HepG2 (cell line): ENCODE measurements around the gene SLC17A8. TPM values are rescaled to one million over a fixed set of nuclear protein-coding genes. Genes with fewer than 3 reads are reported as not detected.

Experiments used
- FOSL1 ChIP-seq: sonication (generic); formaldehyde crosslinking; IDR thresholded peaks from 2 replicates; pipeline ENCODE4 v1.9.0; 2021; ENCODE audit warnings: missing genetic modification reagents, borderline replicate concordance
- GFI1 ChIP-seq: sonication (generic); formaldehyde crosslinking; IDR thresholded peaks from 2 replicates; pipeline ENCODE4 v1.5.0; 2020; ENCODE audit warnings: missing genetic modification reagents, mild to moderate bottlenecking, borderline replicate concordance
- HDAC2 ChIP-seq: sonication (generic); formaldehyde crosslinking; IDR thresholded peaks from 2 replicates; pipeline ENCODE4 v1.4.0; 2020; ENCODE audit warnings: missing genetic modification reagents
- SRF ChIP-seq: IDR thresholded peaks from 2 replicates; pipeline ENCODE4 v1.6.1; 2011; ENCODE audit warnings: mild to moderate bottlenecking, low read depth, low read length, moderate library complexity
- SRSF4 ChIP-seq: fragments of 200-400 bp; formaldehyde crosslinking; IDR thresholded peaks from one replicate; pipeline ENCODE4 v1.6.1; 2018; ENCODE audit warnings: mild to moderate bottlenecking, low read depth, low read length, moderate library complexity; ENCODE audit not compliant: poor library complexity, severe bottlenecking
- XRCC5 ChIP-seq: fragments of 200-400 bp; formaldehyde crosslinking; optimal IDR thresholded peaks from 2 replicates; pipeline ENCODE3; 2017; ENCODE audit warnings: mild to moderate bottlenecking, low read length
- ZMYM3 ChIP-seq: sonication (generic); formaldehyde crosslinking; IDR thresholded peaks from 2 replicates; pipeline ENCODE4 v1.5.1; 2020; ENCODE audit warnings: mild to moderate bottlenecking, missing genetic modification reagents
- ZNF121 ChIP-seq: sonication (generic); formaldehyde crosslinking; IDR thresholded peaks from 2 replicates; pipeline ENCODE4 v1.5.0; 2020; ENCODE audit warnings: mild to moderate bottlenecking, missing genetic modification reagents
- ZNF451 ChIP-seq: sonication (generic); formaldehyde crosslinking; IDR thresholded peaks from 2 replicates; pipeline ENCODE4 v1.5.0; 2020; ENCODE audit warnings: mild to moderate bottlenecking, missing genetic modification reagents
- ZNF781 ChIP-seq: sonication (generic); formaldehyde crosslinking; IDR thresholded peaks from 2 replicates; pipeline ENCODE4 v1.5.1; 2020; ENCODE audit warnings: borderline replicate concordance, mild to moderate bottlenecking, missing genetic modification reagents; ENCODE audit errors: not compliant biosample characterization
- polyA plus RNA-seq, 8 experiments: library from polyadenylated mRNA; depleted of rRNA in 3 of 8; stranded (reverse) in 7 of 8; unstranded in 1 of 8; fragments of >200 nt; fragmentation: Illumina TruSeq in 4 of 8; extraction: Trizol in 4 of 8; gene quantifications; 2 replicates each; pipeline versions ENCODE4 v1.2.1 to v1.2.3, GENCODE V29; 2011 to 2016; ENCODE audit warnings: low read depth in 4 of 8, missing spikeins in 1 of 8, mixed read lengths in 1 of 8; ENCODE audit not compliant: insufficient read depth in 1 of 8
- total RNA-seq, 5 experiments: library from RNA; depleted of rRNA; stranded (reverse); fragments of >200 nt; fragmentation: Illumina TruSeq; extraction: Trizol; gene quantifications; 2 replicates each; pipeline ENCODE4 v1.2.3, GENCODE V29; 2016; ENCODE audit warnings: low read depth in 1 of 5
- TF ChIP-seq, protein P1 (sequence below): sonication (generic); formaldehyde crosslinking; conservative IDR thresholded peaks from 2 replicates; pipeline ENCODE4 v1.4.0; 2020; ENCODE audit warnings: mild to moderate bottlenecking, missing genetic modification reagents, moderate library complexity
- TF ChIP-seq, protein P2 (sequence below), 2 experiments: sonication (generic) in 1 of 2; formaldehyde crosslinking in 1 of 2; IDR thresholded peaks; 2 replicates each; pipeline versions ENCODE4 v1.4.0 to v1.6.1; 2018 to 2020; ENCODE audit warnings: missing genetic modification reagents in 2 of 2, borderline replicate concordance in 1 of 2, low read depth in 1 of 2, mild to moderate bottlenecking in 1 of 2, missing biosample characterization in 1 of 2
- TF ChIP-seq, protein P3 (sequence below): sonication (generic); formaldehyde crosslinking; IDR thresholded peaks from 2 replicates; pipeline ENCODE4 v1.4.0; 2020; ENCODE audit warnings: missing genetic modification reagents

SLC17A8 gene
- total and polyA plus RNA-seq, 2 of the 13 experiments (the other 11 are each of a cell fraction or from before 2014, with no cell fraction given): 0.07 to 0.15 TPM

DNA sequence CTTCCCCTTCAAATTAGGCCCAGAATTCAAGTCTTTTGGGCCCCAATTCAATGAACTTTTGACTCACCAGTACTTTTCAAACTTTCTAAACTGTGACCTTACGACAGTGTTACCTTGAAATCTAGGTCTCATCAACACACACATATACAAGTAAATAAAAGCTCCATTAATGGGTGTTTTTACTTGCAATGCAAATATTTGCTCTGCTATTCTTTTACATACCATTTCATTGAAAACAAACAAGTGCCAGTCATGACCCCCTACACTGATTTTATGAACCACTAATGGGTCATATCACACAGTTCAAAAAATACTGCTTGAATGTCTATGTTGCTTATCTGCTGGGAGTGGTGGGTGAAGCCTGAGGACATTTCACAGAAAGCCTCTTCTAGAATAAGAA lies 107.7 kb downstream of the SLC17A8 start (continued):
- TF ChIP-seq ZNF121 (no peak), ZNF781 (CRISPR knock-in tag) (no peak), GFI1 (peak; percentile 98), FOSL1 (CRISPR knock-in tag) (no peak), HDAC2 (peak; percentile 71), XRCC5 (no peak), ZNF451 (no peak), SRF (no peak), SRSF4 (no peak), ZMYM3 (CRISPR knock-in tag) (no peak)
- TF ChIP-seq, protein P1, sequence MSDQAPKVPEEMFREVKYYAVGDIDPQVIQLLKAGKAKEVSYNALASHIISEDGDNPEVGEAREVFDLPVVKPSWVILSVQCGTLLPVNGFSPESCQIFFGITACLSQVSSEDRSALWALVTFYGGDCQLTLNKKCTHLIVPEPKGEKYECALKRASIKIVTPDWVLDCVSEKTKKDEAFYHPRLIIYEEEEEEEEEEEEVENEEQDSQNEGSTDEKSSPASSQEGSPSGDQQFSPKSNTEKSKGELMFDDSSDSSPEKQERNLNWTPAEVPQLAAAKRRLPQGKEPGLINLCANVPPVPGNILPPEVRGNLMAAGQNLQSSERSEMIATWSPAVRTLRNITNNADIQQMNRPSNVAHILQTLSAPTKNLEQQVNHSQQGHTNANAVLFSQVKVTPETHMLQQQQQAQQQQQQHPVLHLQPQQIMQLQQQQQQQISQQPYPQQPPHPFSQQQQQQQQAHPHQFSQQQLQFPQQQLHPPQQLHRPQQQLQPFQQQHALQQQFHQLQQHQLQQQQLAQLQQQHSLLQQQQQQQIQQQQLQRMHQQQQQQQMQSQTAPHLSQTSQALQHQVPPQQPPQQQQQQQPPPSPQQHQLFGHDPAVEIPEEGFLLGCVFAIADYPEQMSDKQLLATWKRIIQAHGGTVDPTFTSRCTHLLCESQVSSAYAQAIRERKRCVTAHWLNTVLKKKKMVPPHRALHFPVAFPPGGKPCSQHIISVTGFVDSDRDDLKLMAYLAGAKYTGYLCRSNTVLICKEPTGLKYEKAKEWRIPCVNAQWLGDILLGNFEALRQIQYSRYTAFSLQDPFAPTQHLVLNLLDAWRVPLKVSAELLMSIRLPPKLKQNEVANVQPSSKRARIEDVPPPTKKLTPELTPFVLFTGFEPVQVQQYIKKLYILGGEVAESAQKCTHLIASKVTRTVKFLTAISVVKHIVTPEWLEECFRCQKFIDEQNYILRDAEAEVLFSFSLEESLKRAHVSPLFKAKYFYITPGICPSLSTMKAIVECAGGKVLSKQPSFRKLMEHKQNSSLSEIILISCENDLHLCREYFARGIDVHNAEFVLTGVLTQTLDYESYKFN (CRISPR knock-in tag): peak; percentile 81
- TF ChIP-seq, protein P2, sequence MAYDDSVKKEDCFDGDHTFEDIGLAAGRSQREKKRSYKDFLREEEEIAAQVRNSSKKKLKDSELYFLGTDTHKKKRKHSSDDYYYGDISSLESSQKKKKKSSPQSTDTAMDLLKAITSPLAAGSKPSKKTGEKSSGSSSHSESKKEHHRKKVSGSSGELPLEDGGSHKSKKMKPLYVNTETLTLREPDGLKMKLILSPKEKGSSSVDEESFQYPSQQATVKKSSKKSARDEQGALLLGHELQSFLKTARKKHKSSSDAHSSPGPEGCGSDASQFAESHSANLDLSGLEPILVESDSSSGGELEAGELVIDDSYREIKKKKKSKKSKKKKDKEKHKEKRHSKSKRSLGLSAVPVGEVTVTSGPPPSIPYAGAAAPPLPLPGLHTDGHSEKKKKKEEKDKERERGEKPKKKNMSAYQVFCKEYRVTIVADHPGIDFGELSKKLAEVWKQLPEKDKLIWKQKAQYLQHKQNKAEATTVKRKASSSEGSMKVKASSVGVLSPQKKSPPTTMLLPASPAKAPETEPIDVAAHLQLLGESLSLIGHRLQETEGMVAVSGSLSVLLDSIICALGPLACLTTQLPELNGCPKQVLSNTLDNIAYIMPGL (CRISPR knock-in tag; IDR thresholded peaks at IDR 0.05; ENCODE audit: borderline replicate concordance in 1 of 2, low read depth in 1 of 2): peak in 1 of 2 experiments; percentile 40; a peak in 1 of 4 replicates
- TF ChIP-seq, protein P3, sequence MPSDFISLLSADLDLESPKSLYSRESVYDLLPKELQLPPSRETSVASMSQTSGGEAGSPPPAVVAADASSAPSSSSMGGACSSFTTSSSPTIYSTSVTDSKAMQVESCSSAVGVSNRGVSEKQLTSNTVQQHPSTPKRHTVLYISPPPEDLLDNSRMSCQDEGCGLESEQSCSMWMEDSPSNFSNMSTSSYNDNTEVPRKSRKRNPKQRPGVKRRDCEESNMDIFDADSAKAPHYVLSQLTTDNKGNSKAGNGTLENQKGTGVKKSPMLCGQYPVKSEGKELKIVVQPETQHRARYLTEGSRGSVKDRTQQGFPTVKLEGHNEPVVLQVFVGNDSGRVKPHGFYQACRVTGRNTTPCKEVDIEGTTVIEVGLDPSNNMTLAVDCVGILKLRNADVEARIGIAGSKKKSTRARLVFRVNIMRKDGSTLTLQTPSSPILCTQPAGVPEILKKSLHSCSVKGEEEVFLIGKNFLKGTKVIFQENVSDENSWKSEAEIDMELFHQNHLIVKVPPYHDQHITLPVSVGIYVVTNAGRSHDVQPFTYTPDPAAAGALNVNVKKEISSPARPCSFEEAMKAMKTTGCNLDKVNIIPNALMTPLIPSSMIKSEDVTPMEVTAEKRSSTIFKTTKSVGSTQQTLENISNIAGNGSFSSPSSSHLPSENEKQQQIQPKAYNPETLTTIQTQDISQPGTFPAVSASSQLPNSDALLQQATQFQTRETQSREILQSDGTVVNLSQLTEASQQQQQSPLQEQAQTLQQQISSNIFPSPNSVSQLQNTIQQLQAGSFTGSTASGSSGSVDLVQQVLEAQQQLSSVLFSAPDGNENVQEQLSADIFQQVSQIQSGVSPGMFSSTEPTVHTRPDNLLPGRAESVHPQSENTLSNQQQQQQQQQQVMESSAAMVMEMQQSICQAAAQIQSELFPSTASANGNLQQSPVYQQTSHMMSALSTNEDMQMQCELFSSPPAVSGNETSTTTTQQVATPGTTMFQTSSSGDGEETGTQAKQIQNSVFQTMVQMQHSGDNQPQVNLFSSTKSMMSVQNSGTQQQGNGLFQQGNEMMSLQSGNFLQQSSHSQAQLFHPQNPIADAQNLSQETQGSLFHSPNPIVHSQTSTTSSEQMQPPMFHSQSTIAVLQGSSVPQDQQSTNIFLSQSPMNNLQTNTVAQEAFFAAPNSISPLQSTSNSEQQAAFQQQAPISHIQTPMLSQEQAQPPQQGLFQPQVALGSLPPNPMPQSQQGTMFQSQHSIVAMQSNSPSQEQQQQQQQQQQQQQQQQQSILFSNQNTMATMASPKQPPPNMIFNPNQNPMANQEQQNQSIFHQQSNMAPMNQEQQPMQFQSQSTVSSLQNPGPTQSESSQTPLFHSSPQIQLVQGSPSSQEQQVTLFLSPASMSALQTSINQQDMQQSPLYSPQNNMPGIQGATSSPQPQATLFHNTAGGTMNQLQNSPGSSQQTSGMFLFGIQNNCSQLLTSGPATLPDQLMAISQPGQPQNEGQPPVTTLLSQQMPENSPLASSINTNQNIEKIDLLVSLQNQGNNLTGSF (CRISPR knock-in tag): no peak
